HCT116 (cell line): ENCODE results near the gene FAM135A. TPM values are rescaled to one million over a fixed set of nuclear protein-coding genes. Genes with fewer than 3 reads are reported as not detected.

Experiments
- ATAC-seq: fragments of 200-7000 bp; cut with Tn5 transposase; 2 replicates; pipeline ENCODE4 v1.9.1; 2020; ENCODE audit warnings: mild to moderate bottlenecking, moderate library complexity
- BruUV-seq: library from RNA; stranded (reverse); fragments of 400-500 nt; replicated peaks from 2 replicates; lab custom pipeline; 2021; lab: Mats Ljungman, UMichigan
- CTCF ChIA-PET: fragments of 300-600 bp; sonication (Branson Sonifier 250); formaldehyde crosslinking; loops from one replicate; lab custom pipeline; 2021; ENCODE audit warnings: antibody characterized with exemption; lab: Charles Lee
- POLR2A ChIA-PET: fragments of 300-600, 350-600 bp; sonication (Branson Sonifier 250); formaldehyde crosslinking; loops from one replicate; lab custom pipeline; 2021; ENCODE audit warnings: antibody characterized with exemption; lab: Charles Lee
- RAD21 ChIA-PET, 2 experiments: fragments of 300-600 bp; sonication (Branson Sonifier 250); formaldehyde crosslinking; loops; one replicate each; lab custom pipeline; 2023; ENCODE audit warnings: low total read pairs in 2 of 2; ENCODE audit not compliant: uncharacterized antibody in 2 of 2, unreplicated experiment in 2 of 2, low non-redundant PET in 1 of 2; lab: Charles Lee
- DNase-seq: peaks from one replicate; pipeline ENCODE4 v3.0.0-alpha.2; 2010; ENCODE audit warnings: low read depth, low spot score
- H2AFZ ChIP-seq: fragments of 200-600 bp; shearing (Covaris generic), sonication (generic); 2 replicates; pipeline ENCODE4 v1.6.1; 2017; ENCODE audit warnings: low read depth, mixed run types, mixed read lengths, antibody characterized with exemption, low read length; ENCODE audit not compliant: poor library complexity, severe bottlenecking
- H3K27ac ChIP-seq: 2 replicates; pipeline ENCODE4 v1.5.1; 2012; ENCODE audit warnings: low read depth, low read length
- H3K27me3 ChIP-seq: fragments of 200-600 bp; sonication (generic); 2 replicates; pipeline ENCODE4 v1.6.1; 2016; ENCODE audit warnings: mixed run types, low read length, mixed read lengths; ENCODE audit not compliant: insufficient read depth
- H3K36me3 ChIP-seq, 2 experiments: fragments of 200-500 bp in 1 of 2; fragments of 200-600 bp in 1 of 2; sonication (Bioruptor generic) in 1 of 2; sonication (generic) in 1 of 2; 2 replicates each; pipeline versions ENCODE4 v1.5.1 to v1.6.1; 2014 to 2016; ENCODE audit warnings: low read length in 2 of 2, inconsistent platforms in 1 of 2, mixed read lengths in 1 of 2, mixed run types in 1 of 2; ENCODE audit not compliant: insufficient read depth in 2 of 2, control insufficient read depth in 1 of 2
- H3K4me1 ChIP-seq, 2 experiments: fragments of 200-600 bp in 1 of 2; sonication (generic) in 1 of 2; 2 replicates each; pipeline versions ENCODE4 v1.5.1 to v1.6.1; 2012 to 2017; ENCODE audit warnings: low read length in 2 of 2, inconsistent platforms in 1 of 2, mild to moderate bottlenecking in 1 of 2, mixed read lengths in 1 of 2, mixed run types in 1 of 2, moderate library complexity in 1 of 2; ENCODE audit not compliant: insufficient read depth in 2 of 2, control insufficient read depth in 1 of 2
- H3K4me2 ChIP-seq: fragments of 200-600 bp; sonication (generic); 2 replicates; pipeline ENCODE4 v1.6.1; 2017; ENCODE audit warnings: mixed run types, low read length, mixed read lengths
- H3K4me3 ChIP-seq, 2 experiments: fragments of 200-600 bp in 1 of 2; sonication (generic) in 1 of 2; replicated peaks in 1 of 2; 2 replicates each; pipeline ENCODE4 v1.5.1; 2011 to 2016; ENCODE audit warnings: low read length in 2 of 2, control low read depth in 1 of 2, low read depth in 1 of 2, mild to moderate bottlenecking in 1 of 2, mixed read lengths in 1 of 2, mixed run types in 1 of 2
- H3K79me2 ChIP-seq: fragments of 200-600 bp; sonication (generic); 2 replicates; pipeline ENCODE4 v1.6.1; 2017; ENCODE audit warnings: mild to moderate bottlenecking, mixed run types, low read length, moderate library complexity, mixed read lengths; ENCODE audit not compliant: insufficient read depth
- H3K9ac ChIP-seq: fragments of 200-600 bp; sonication (generic); 2 replicates; pipeline ENCODE4 v1.6.1; 2016; ENCODE audit warnings: low read length, mixed read lengths
- H3K9me2 ChIP-seq: fragments of 200-600 bp; sonication (generic), shearing (Covaris generic); 2 replicates; pipeline ENCODE4 v1.6.1; 2017; ENCODE audit warnings: mixed run types, mild to moderate bottlenecking, moderate library complexity; ENCODE audit not compliant: insufficient read depth
- H3K9me3 ChIP-seq, 2 experiments: fragments of 200-500 bp in 1 of 2; fragments of 200-600 bp in 1 of 2; sonication (Bioruptor generic) in 1 of 2; sonication (generic) in 1 of 2; 2 replicates each; pipeline ENCODE4 v1.6.1; 2014 to 2017; ENCODE audit warnings: low read length in 2 of 2, mixed read lengths in 2 of 2, inconsistent platforms in 1 of 2, low read depth in 1 of 2, mild to moderate bottlenecking in 1 of 2, mixed run types in 1 of 2, moderate library complexity in 1 of 2; ENCODE audit not compliant: control insufficient read depth in 1 of 2, insufficient read depth in 1 of 2
- H4K20me1 ChIP-seq: fragments of 200-600 bp; sonication (generic), shearing (Covaris generic); 2 replicates; pipeline ENCODE4 v1.6.1; 2017; ENCODE audit warnings: mixed run types, mild to moderate bottlenecking, moderate library complexity; ENCODE audit not compliant: insufficient read depth
- CEBPB ChIP-seq: IDR thresholded peaks from 2 replicates; pipeline ENCODE4 v1.6.1; 2012; ENCODE audit warnings: low read depth
- CTCF ChIP-seq, 3 experiments: fragments of 200-600 bp in 1 of 3; sonication (generic) in 1 of 3; IDR thresholded peaks in 2 of 3; conservative IDR thresholded peaks in 1 of 3; 2 replicates each; pipeline ENCODE4 v1.5.1; 2012 to 2017; ENCODE audit warnings: low read depth in 2 of 3, low read length in 2 of 3, antibody characterized with exemption in 1 of 3, borderline replicate concordance in 1 of 3, control low read depth in 1 of 3, mild to moderate bottlenecking in 1 of 3, mixed read lengths in 1 of 3, mixed run types in 1 of 3, moderate library complexity in 1 of 3; ENCODE audit not compliant: insufficient read depth in 1 of 3
- RAD21 ChIP-seq: IDR thresholded peaks from 2 replicates; pipeline ENCODE4 v1.6.1; 2012; ENCODE audit warnings: low read depth, mild to moderate bottlenecking
- SIN3A ChIP-seq: IDR thresholded peaks from 2 replicates; pipeline ENCODE4 v1.6.1; 2012; ENCODE audit warnings: low read depth
- ZNF274 ChIP-seq: fragments of 200-500 bp; sonication (Bioruptor generic); IDR thresholded peaks from 2 replicates; pipeline ENCODE4 v1.6.1; 2014; ENCODE audit warnings: mild to moderate bottlenecking, low read depth, low read length, inconsistent platforms
- intact Hi-C: fragments of 100-400 bp; cut with micrococcal nuclease; formaldehyde crosslinking; loops from 2 replicates; pipeline ENCODE4 v1.10.0; 2022
- total RNA-seq: library from RNA; stranded (reverse); gene quantifications from one replicate; pipeline ENCODE4 v1.2.1, GENCODE V29; 2021; ENCODE audit not compliant: unreplicated experiment

The FAM135A gene
- total RNA-seq, 1 experiment from 2014 or later = 20.8 TPM

GRCh38 chr6:70396796-70397729, 16.2 kb upstream of the FAM135A start:
- intact Hi-C loops = no loop called here
- no TSS peak for BruUV-seq
- Histone ChIP-seq H3K27ac (peak overlapping the region; percentile 66; the same call in 1 of the 2 replicates), H3K9me3 (no peaks in the 10 kb centered on the region), H3K9me2 (no peaks in the 10 kb centered on the region), H3K27me3 (no peaks in the 10 kb centered on the region), H3K4me2 (peak overlapping the region; percentile 74), H3K4me3 (peak overlapping the region in 1 of 2 experiments; percentile 3; a peak in 2 of 4 replicates), H3K4me1 (peaks cover 33 to 56% of the 10 kb centered on the region in 2 experiments), H4K20me1 (no peaks in the 10 kb centered on the region), H3K9ac (peak overlapping the region; percentile 49), H2AFZ (peak overlapping the region; percentile 96), H3K36me3 (no peaks in the 10 kb centered on the region), H3K79me2 (no peaks in the 10 kb centered on the region)
- RAD21 ChIA-PET = no interaction called here
- DNase-seq (no peak), ATAC-seq (no peak)
- no peak for TF ChIP-seq CTCF (IDR thresholded peaks at IDR 0.05 in 2 of 3, conservative IDR thresholded peaks at IDR 0.05 in 1 of 3; ENCODE audit: borderline replicate concordance in 1 of 3, insufficient read depth in 1 of 3, low read depth in 2 of 3, low read length in 2 of 3)
- TF ChIP-seq RAD21 = no peak
- no peak for TF ChIP-seq ZNF274
- no peak for TF ChIP-seq SIN3A
- 0 out of 2 replicates have a peak, but pooled peaks have one; percentile 33 for TF ChIP-seq CEBPB
- CTCF ChIA-PET = interaction anchor here (2.5 kb wide), 1 partner anchor 26 kb away, joined by 14 read pairs; no protein-coding TSS in a partner anchor
- POLR2A ChIA-PET = interaction anchor here (2.6 kb wide), 1 partner anchor 16 kb away, joined by 23 read pairs; the partner anchor contains the start of gene FAM135A
